HL-60 (cell line): ENCODE measurements around the gene DOCK2.

ENCODE experiments used
- DNase-seq, 2 experiments: peaks; one replicate each; pipeline ENCODE4 v3.0.0-alpha.2; 2010 to 2020; ENCODE audit warnings: low read depth in 1 of 2, low spot score in 1 of 2
- H3K27ac ChIP-seq: fragments of 250-450 bp; sonication (Bioruptor Pico); replicated peaks from 2 replicates; pipeline ENCODE4 v1.5.1; 2020; ENCODE audit warnings: mild to moderate bottlenecking, moderate library complexity
- H3K27me3 ChIP-seq: fragments of 250-450 bp; sonication (Bioruptor Pico); 2 replicates; pipeline ENCODE4 v1.5.1; 2021; ENCODE audit warnings: mild to moderate bottlenecking, moderate library complexity; ENCODE audit not compliant: insufficient read depth, poor library complexity, severe bottlenecking
- H3K4me3 ChIP-seq: replicated peaks from 2 replicates; pipeline ENCODE4 v1.5.1; 2011; ENCODE audit warnings: mild to moderate bottlenecking, control low read depth, low read length; ENCODE audit not compliant: insufficient read depth
- GABPA ChIP-seq: IDR thresholded peaks from 2 replicates; pipeline ENCODE4 v1.6.1; 2012; ENCODE audit warnings: low read depth
- POLR2AphosphoS5 ChIP-seq: IDR thresholded peaks from 2 replicates; pipeline ENCODE4 v1.6.1; 2012; ENCODE audit warnings: low read depth
- SPI1 ChIP-seq: IDR thresholded peaks from 2 replicates; pipeline ENCODE4 v1.6.1; 2012; ENCODE audit warnings: low read depth, mild to moderate bottlenecking, borderline replicate concordance
- TF ChIP-seq, protein P1 (sequence below): IDR thresholded peaks from one replicate; pipeline ENCODE4 v1.5.1; 2011; ENCODE audit warnings: low read length, control low read depth, inconsistent platforms; ENCODE audit not compliant: insufficient read depth
- TF ChIP-seq, protein P2 (sequence below): IDR thresholded peaks from 2 replicates; pipeline ENCODE4 v1.6.1; 2012; ENCODE audit warnings: low read depth; ENCODE audit not compliant: insufficient replicate concordance

The DOCK2 gene

DNA sequence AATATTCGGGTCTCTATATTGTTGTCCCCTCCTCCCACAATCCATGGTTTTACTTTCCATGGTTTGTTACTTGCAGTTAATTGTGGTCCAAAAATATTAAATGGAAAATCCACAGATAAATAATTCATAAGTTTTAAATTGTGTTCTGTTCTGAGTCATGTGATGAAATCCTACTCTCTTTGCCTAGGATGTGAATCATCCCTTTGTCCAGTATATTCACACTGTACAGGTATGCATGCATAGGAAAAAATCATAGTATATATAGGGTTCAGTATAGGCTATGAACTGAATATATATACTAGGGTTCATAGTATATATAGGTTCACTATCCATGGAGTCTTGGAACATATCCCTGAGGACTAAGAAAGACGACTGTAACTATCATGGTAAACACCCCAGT lies 323.6 kb downstream of the DOCK2 start:
- TF ChIP-seq GABPA (no peak), POLR2AphosphoS5 (no peak)
- TF ChIP-seq, protein P1, sequence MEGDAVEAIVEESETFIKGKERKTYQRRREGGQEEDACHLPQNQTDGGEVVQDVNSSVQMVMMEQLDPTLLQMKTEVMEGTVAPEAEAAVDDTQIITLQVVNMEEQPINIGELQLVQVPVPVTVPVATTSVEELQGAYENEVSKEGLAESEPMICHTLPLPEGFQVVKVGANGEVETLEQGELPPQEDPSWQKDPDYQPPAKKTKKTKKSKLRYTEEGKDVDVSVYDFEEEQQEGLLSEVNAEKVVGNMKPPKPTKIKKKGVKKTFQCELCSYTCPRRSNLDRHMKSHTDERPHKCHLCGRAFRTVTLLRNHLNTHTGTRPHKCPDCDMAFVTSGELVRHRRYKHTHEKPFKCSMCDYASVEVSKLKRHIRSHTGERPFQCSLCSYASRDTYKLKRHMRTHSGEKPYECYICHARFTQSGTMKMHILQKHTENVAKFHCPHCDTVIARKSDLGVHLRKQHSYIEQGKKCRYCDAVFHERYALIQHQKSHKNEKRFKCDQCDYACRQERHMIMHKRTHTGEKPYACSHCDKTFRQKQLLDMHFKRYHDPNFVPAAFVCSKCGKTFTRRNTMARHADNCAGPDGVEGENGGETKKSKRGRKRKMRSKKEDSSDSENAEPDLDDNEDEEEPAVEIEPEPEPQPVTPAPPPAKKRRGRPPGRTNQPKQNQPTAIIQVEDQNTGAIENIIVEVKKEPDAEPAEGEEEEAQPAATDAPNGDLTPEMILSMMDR: no peak
- DNase-seq: no peak
- Histone ChIP-seq H3K27me3 (no peaks in the 10 kb centered on the region), H3K27ac (no peak overlapping the region), H3K4me3 (no peak overlapping the region)

DNA sequence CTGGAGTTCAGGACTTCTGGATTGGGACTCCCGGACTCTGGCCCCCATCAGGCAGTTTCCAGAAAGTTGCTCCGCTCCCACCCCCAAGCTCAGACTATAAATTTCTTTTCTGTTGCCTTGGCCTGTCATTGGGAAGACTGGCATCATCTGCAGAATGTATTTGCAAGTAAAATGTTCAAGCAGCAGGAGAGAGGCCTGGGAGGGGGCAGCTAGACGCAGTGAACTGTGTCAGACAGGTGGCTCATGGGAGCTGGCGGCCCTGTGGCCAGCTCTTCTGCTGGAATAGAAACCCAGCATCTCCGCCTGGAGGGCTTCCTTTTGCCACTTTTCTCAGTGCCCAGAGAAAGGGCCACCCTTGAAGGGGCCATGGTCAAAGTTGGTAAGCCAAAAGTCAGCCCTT lies 327.2 kb downstream of the DOCK2 start:
- TF ChIP-seq POLR2AphosphoS5: no peak
- H3K27me3 ChIP-seq: no peaks in the 10 kb centered on the region
- no peak for DNase-seq
- no peak overlapping the region for H3K4me3 ChIP-seq
- no peak overlapping the region for H3K27ac ChIP-seq

DNA sequence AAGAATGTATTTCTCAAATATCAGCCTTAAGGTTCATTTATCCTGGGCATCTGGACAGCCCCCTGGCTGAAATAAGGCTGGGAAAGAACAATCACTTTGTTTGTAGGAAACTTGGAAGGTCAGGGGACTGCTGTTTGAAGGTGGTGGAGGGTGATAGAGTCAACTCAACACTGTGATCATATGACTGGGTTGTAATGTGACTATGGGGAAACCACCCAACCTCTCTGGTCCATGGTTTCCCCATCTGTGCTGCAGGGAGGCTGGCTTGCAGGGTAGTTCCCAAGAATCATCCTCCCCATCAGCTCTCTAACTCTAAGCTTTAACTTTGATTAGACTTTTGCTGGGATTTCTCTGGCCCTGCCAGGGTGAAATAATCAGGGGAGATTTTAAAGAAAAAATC lies 333.3 kb downstream of the DOCK2 start:
- H3K27ac ChIP-seq: no peak overlapping the region
- TF ChIP-seq, protein P2, sequence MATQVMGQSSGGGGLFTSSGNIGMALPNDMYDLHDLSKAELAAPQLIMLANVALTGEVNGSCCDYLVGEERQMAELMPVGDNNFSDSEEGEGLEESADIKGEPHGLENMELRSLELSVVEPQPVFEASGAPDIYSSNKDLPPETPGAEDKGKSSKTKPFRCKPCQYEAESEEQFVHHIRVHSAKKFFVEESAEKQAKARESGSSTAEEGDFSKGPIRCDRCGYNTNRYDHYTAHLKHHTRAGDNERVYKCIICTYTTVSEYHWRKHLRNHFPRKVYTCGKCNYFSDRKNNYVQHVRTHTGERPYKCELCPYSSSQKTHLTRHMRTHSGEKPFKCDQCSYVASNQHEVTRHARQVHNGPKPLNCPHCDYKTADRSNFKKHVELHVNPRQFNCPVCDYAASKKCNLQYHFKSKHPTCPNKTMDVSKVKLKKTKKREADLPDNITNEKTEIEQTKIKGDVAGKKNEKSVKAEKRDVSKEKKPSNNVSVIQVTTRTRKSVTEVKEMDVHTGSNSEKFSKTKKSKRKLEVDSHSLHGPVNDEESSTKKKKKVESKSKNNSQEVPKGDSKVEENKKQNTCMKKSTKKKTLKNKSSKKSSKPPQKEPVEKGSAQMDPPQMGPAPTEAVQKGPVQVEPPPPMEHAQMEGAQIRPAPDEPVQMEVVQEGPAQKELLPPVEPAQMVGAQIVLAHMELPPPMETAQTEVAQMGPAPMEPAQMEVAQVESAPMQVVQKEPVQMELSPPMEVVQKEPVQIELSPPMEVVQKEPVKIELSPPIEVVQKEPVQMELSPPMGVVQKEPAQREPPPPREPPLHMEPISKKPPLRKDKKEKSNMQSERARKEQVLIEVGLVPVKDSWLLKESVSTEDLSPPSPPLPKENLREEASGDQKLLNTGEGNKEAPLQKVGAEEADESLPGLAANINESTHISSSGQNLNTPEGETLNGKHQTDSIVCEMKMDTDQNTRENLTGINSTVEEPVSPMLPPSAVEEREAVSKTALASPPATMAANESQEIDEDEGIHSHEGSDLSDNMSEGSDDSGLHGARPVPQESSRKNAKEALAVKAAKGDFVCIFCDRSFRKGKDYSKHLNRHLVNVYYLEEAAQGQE: no peak
- TF ChIP-seq POLR2AphosphoS5 (no peak), SPI1 (no peak), GABPA (no peak)
- TF ChIP-seq, protein P1: no peak
- H3K27me3 ChIP-seq: no peaks in the 10 kb centered on the region
- DNase-seq: no peak
- H3K4me3 ChIP-seq: no peak overlapping the region

DNA sequence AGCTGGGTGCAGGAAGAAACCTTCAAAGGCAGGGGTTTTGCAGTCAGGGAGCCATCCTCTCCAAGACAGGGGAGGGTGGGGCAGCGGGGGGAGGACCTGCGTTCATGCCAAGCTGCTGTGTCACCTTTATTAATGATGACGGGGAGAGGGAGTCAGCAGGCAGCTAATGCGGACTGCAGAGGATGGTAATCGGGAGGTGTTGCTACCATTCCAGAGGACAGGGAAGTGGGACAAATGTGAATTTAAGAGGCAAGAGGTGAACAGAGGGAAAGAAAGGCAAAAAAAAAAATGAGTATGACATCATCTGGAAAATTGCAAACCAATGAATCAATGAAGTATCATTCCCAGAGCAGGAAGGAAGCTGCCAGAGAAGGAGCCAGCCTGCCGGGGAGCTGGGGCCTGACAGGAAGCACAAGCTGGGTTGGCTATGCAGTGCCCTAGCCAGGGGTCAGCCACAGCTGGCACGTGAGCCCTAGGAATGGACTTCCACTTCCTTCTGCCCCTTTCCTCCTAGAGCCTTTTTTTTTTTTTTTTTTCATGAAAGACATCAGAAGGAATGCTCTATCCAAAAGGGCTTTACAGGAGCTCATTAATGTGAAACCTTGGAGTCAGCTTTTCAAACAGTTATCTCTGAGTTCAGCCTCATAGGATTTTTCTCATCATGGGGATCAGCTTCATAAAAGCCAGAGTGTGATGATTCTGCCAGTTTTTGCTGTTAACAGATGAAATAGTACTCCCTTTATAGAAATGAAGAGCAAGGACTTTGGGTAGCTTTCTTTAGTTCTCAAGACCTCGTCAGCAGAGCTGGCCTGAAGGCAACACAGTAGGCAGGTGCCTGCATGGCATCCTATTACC lies 334.1 kb downstream of the DOCK2 start:
- H3K27ac ChIP-seq: no peak overlapping the region
- no peaks in the 10 kb centered on the region for H3K27me3 ChIP-seq
- no peak for DNase-seq

DNA sequence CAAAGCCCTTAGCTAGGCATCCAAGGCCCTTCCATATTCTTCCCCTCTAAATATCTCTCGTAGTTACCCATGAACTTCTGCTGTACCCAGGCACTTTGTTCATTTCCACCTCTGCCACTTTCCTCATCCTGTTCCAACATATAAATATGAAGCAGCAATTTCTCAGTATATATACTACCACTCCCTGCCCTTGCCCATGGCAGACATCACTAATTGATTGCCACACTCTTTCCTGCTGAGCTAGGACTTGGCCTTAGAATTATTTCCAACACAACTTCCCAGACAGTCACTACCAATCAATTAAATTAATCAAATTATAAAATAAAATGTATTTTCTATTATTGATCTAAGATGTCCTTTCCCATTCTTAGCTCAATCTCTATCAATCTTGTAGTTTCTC lies 334.7 kb downstream of the DOCK2 start:
- TF ChIP-seq, protein P2: no peak
- TF ChIP-seq SPI1: no peak
- TF ChIP-seq, protein P1: no peak
- Histone ChIP-seq H3K27me3 (no peaks in the 10 kb centered on the region), H3K27ac (no peak overlapping the region), H3K4me3 (no peak overlapping the region)
- no peak for DNase-seq

More for the DNA sequence above, 334.1 kb downstream of the DOCK2 start:
- H3K4me3 ChIP-seq: no peak overlapping the region
- TF ChIP-seq SPI1 (no peak), POLR2AphosphoS5 (no peak)
